B cell (primary cell): Measurements from ENCODE around the gene RNF113A.

Experiments
- EZH2 ChIP-seq: IDR thresholded peaks from 2 replicates; pipeline ENCODE4 v1.6.1; 2012; ENCODE audit warnings: borderline replicate concordance, low read depth, mild to moderate bottlenecking, moderate library complexity, low read length; ENCODE audit not compliant: insufficient read depth, poor library complexity, severe bottlenecking
- TF ChIP-seq, protein P1 (sequence below): fragments of 200-600 bp; IDR thresholded peaks from one replicate; pipeline ENCODE4 v1.8.0; 2022; ENCODE audit warnings: antibody characterized with exemption, mild to moderate bottlenecking

DNA sequence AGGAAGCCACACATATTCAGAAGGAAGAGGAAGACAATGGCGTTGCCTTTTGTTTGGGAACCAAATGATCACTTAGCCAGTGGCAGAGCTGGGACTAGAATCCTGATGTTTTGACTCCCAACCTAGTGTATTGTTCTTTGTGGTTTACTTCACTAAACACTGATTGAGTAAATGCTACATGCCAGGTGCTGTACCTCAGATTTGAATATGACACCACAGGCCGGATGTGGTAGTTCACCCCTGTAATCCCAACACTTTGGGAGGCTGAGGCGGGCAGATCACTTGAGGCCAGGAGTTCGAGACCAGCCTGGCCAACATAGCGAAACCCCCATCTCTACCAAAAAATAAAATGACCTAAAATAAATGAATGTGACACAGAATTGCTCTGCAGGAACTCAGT is 8.5 kb upstream of the RNF113A start:
- TF ChIP-seq, protein P1, sequence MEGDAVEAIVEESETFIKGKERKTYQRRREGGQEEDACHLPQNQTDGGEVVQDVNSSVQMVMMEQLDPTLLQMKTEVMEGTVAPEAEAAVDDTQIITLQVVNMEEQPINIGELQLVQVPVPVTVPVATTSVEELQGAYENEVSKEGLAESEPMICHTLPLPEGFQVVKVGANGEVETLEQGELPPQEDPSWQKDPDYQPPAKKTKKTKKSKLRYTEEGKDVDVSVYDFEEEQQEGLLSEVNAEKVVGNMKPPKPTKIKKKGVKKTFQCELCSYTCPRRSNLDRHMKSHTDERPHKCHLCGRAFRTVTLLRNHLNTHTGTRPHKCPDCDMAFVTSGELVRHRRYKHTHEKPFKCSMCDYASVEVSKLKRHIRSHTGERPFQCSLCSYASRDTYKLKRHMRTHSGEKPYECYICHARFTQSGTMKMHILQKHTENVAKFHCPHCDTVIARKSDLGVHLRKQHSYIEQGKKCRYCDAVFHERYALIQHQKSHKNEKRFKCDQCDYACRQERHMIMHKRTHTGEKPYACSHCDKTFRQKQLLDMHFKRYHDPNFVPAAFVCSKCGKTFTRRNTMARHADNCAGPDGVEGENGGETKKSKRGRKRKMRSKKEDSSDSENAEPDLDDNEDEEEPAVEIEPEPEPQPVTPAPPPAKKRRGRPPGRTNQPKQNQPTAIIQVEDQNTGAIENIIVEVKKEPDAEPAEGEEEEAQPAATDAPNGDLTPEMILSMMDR, result no peak
- no peak for TF ChIP-seq EZH2
